Type B pancreatic cell (in vitro differentiated cells): Measurements from ENCODE around the gene LMNTD2. TPM values are rescaled to one million over a fixed set of nuclear protein-coding genes. Genes with fewer than 3 reads are reported as not detected.

Experiments
- DNase-seq: peaks from one replicate; pipeline ENCODE4 v3.0.0; 2021; ENCODE audit warnings: mixed read lengths; ENCODE audit not compliant: unreplicated experiment; ENCODE audit errors: extremely low spot score
- H3K27ac Mint-ChIP-seq: 2 replicates; pipeline ENCODE4 v1.8.0; 2021; ENCODE audit warnings: mild to moderate bottlenecking, mixed read lengths
- H3K27me3 Mint-ChIP-seq: 2 replicates; pipeline ENCODE4 v1.8.0; 2021; ENCODE audit warnings: mixed read lengths
- H3K36me3 Mint-ChIP-seq: 2 replicates; pipeline ENCODE4 v1.8.0; 2021; ENCODE audit warnings: mixed read lengths
- H3K4me1 Mint-ChIP-seq: one replicate; pipeline ENCODE4 v1.8.0; 2021; ENCODE audit warnings: mixed read lengths; ENCODE audit not compliant: unreplicated experiment
- H3K4me3 Mint-ChIP-seq: 2 replicates; pipeline ENCODE4 v1.8.0; 2021; ENCODE audit warnings: mild to moderate bottlenecking, mixed read lengths
- H3K9me3 Mint-ChIP-seq: 2 replicates; pipeline ENCODE4 v1.8.0; 2021; ENCODE audit warnings: mixed read lengths
- CTCF ChIP-seq: fragments of 200-600 bp; sonication (generic); conservative IDR thresholded peaks from 2 replicates; pipeline ENCODE4 v1.5.0; 2021; ENCODE audit warnings: antibody characterized with exemption, mild to moderate bottlenecking
- total RNA-seq: library from RNA; stranded (reverse); gene quantifications from 2 replicates; pipeline ENCODE4 v1.2.1, GENCODE V29; 2021; ENCODE audit warnings: low replicate concordance

LMNTD2 gene
- total RNA-seq, 1 donor from 2014 or later, result 6.7 TPM

GRCh38 chr11:512761-513595 is 47.6 kb downstream of the LMNTD2 start:
- Mint-ChIP-seq H3K27ac (peak overlapping the region; percentile 53), H3K27me3 (no peaks in the 10 kb centered on the region), H3K36me3 (peaks cover 33% of the 10 kb centered on the region), H3K9me3 (no peaks in the 10 kb centered on the region), H3K4me1 (peaks cover 3% of the 10 kb centered on the region), H3K4me3 (no peak overlapping the region)
- no peak for DNase-seq
- no peak for TF ChIP-seq CTCF

GRCh38 chr11:508956-509355 is 51.6 kb downstream of the LMNTD2 start:
- Mint-ChIP-seq H3K4me1 (peaks cover 4% of the 10 kb centered on the region), H3K4me3 (peak overlapping the region; percentile 67), H3K27ac (no peak overlapping the region), H3K9me3 (no peaks in the 10 kb centered on the region), H3K27me3 (no peaks in the 10 kb centered on the region), H3K36me3 (peaks cover 14% of the 10 kb centered on the region)
- TF ChIP-seq CTCF, result no peak
- no peak for DNase-seq

GRCh38 chr11:507727-508515 is 52.6 kb downstream of the LMNTD2 start:
- Mint-ChIP-seq H3K9me3 (no peaks in the 10 kb centered on the region), H3K36me3 (peaks cover 14% of the 10 kb centered on the region), H3K4me1 (peaks cover 4% of the 10 kb centered on the region), H3K4me3 (peak overlapping the region; percentile 99), H3K27ac (peak overlapping the region; percentile 73), H3K27me3 (no peaks in the 10 kb centered on the region)
- DNase-seq, result no peak
- no peak for TF ChIP-seq CTCF

- H3K27ac Mint-ChIP-seq, result peak within 1 kb of the TSS; percentile 100
- DNase-seq, result peak; percentile 100
- H3K36me3 Mint-ChIP-seq, result peaks cover 9% of the 10 kb centered on the region
These were observed 53.4 kb downstream of the LMNTD2 start, which contains the start of gene RNH1 for GRCh38 chr11:506995-507726. RNH1 (minus strand) TSS chr11:507242; CDS start chr11:502162, 5,080 bp downstream.

More at GRCh38 chr11:506995-507726, 53.4 kb downstream of the LMNTD2 start, which contains the start of gene RNH1:
- no peak for TF ChIP-seq CTCF
- Mint-ChIP-seq H3K4me3 (peak within 1 kb of the TSS; percentile 99), H3K9me3 (no peaks in the 10 kb centered on the region), H3K27me3 (no peaks in the 10 kb centered on the region), H3K4me1 (peaks cover 4% of the 10 kb centered on the region)
